ENCODE measurements around the gene INMT.
"Not testable (repeated sequence)": the region's sequence is repeated elsewhere in the genome, so short reads cannot be mapped to it uniquely, and the experiment has no call there.

INMT gene

GRCh38 chr7:30751696-30752273, at the start of gene INMT:
Gene INMT, plus strand, starts transcription at chr7:30752135. Its CDS starts 16 bp downstream, at chr7:30752151.
- no peak for DNase-seq

- no peak for DNase-seq
These were observed 49.7 kb upstream of the INMT start for GRCh38 chr7:30702200-30702599.

- no peak for DNase-seq
These were observed 48.2 kb upstream of the INMT start for GRCh38 chr7:30703756-30704155.

GRCh38 chr7:30705008-30705407, 46.9 kb upstream of the INMT start:
- no peak for DNase-seq

GRCh38 chr7:30705596-30705995, 46.3 kb upstream of the INMT start:
- DNase-seq = no peak

- DNase-seq = no peak
These were observed 45.6 kb upstream of the INMT start for GRCh38 chr7:30706316-30706715.

GRCh38 chr7:30706908-30707307, 45.0 kb upstream of the INMT start:
- DNase-seq = no peak

- DNase-seq = no peak
These were observed 44.3 kb upstream of the INMT start for GRCh38 chr7:30707391-30708357.

GRCh38 chr7:30708412-30708811, 43.5 kb upstream of the INMT start:
- no peak for DNase-seq

GRCh38 chr7:30708983-30709382, 43.0 kb upstream of the INMT start:
- DNase-seq = no peak

GRCh38 chr7:30709549-30709948, 42.4 kb upstream of the INMT start:
- no peak for DNase-seq

- no peak for DNase-seq
These were observed 41.3 kb upstream of the INMT start for GRCh38 chr7:30710669-30711068.

GRCh38 chr7:30713392-30713791, 38.5 kb upstream of the INMT start:
- DNase-seq = no peak

- no peak for DNase-seq
These were observed 37.8 kb upstream of the INMT start for GRCh38 chr7:30714129-30714528.

- no peak for DNase-seq
These were observed 34.8 kb upstream of the INMT start for GRCh38 chr7:30717181-30717580.

GRCh38 chr7:30719434-30719833, 32.5 kb upstream of the INMT start:
- DNase-seq = not testable (repeated sequence)

GRCh38 chr7:30721211-30721610, 30.7 kb upstream of the INMT start:
- DNase-seq = no peak

- DNase-seq = no peak
These were observed 29.7 kb upstream of the INMT start for GRCh38 chr7:30722187-30722586.

- no peak for DNase-seq
These were observed 29.3 kb upstream of the INMT start for GRCh38 chr7:30722671-30723070.

GRCh38 chr7:30723776-30724175, 28.2 kb upstream of the INMT start:
- no peak for DNase-seq

- no peak for DNase-seq
These were observed 25.5 kb upstream of the INMT start for GRCh38 chr7:30726296-30727006.

GRCh38 chr7:30727061-30727945, 24.6 kb upstream of the INMT start:
- no peak for DNase-seq

All from GOT3 (cell line).